Endometrium (tissue), 2 donors: ENCODE results near the gene KCNC3.

Source experiments
- FAIRE-seq: peaks from 2 replicates; lab custom pipeline; 2012; peaks lifted over from hg19 to GRCh38; lab: Jason Lieb, UNC
- donor health status: control.
- donor health status: control.

The KCNC3 gene

GRCh38 chr19:50275577-50276368 lies 53.4 kb downstream of the KCNC3 start:
- no peak for FAIRE-seq

- no peak for FAIRE-seq
Measured at GRCh38 chr19:50273821-50274220, 55.4 kb downstream of the KCNC3 start.

- no peak for FAIRE-seq
Measured at GRCh38 chr19:50272263-50272897, 56.8 kb downstream of the KCNC3 start.

GRCh38 chr19:50269653-50270052 lies 59.5 kb downstream of the KCNC3 start:
- FAIRE-seq = no peak

- FAIRE-seq = no peak
Measured at GRCh38 chr19:50268501-50268900, 60.7 kb downstream of the KCNC3 start.

GRCh38 chr19:50268041-50268440 lies 61.1 kb downstream of the KCNC3 start:
- no peak for FAIRE-seq

GRCh38 chr19:50266896-50267295 lies 62.3 kb downstream of the KCNC3 start:
- no peak for FAIRE-seq

GRCh38 chr19:50266041-50266440 lies 63.1 kb downstream of the KCNC3 start:
- no peak for FAIRE-seq

- FAIRE-seq = no peak
Measured at GRCh38 chr19:50264483-50265186, 64.5 kb downstream of the KCNC3 start.

GRCh38 chr19:50263176-50263575 lies 66.0 kb downstream of the KCNC3 start:
- FAIRE-seq = no peak
